Karpas-422 (cell line): ENCODE results near the gene SLC16A6. TPM values are rescaled to one million over a fixed set of nuclear protein-coding genes. Genes with fewer than 3 reads are reported as not detected.
"Not testable (repeated sequence)": the region's sequence is repeated elsewhere in the genome, so short reads cannot be mapped to it uniquely, and the experiment has no call there.

ENCODE experiments used
- DNase-seq: peaks from one replicate; pipeline ENCODE4 v3.0.0-alpha.2; 2015
- H2AFZ ChIP-seq: fragments of 200-600 bp; sonication (generic); 2 replicates; pipeline ENCODE4 v1.6.1; 2014; ENCODE audit warnings: antibody characterized with exemption, low read length, mixed read lengths
- H3K27ac ChIP-seq: fragments of 200-600 bp; sonication (generic); 2 replicates; pipeline ENCODE4 v1.5.1; 2014; ENCODE audit warnings: mild to moderate bottlenecking, low read length, moderate library complexity
- H3K27me3 ChIP-seq: fragments of 200-600 bp; sonication (generic); 2 replicates; pipeline ENCODE4 v1.6.1; 2014; ENCODE audit warnings: low read length, mixed read lengths
- H3K36me3 ChIP-seq: fragments of 200-600 bp; sonication (generic); 2 replicates; pipeline ENCODE4 v1.6.1; 2014; ENCODE audit warnings: low read length, mixed read lengths; ENCODE audit not compliant: insufficient read depth
- H3K4me1 ChIP-seq: fragments of 200-600 bp; sonication (generic); 2 replicates; pipeline ENCODE4 v1.6.1; 2014; ENCODE audit warnings: mild to moderate bottlenecking, low read length, mixed read lengths
- H3K4me2 ChIP-seq: fragments of 200-600 bp; sonication (generic); 2 replicates; pipeline ENCODE4 v1.6.1; 2014; ENCODE audit warnings: low read length, low read depth, mild to moderate bottlenecking; ENCODE audit not compliant: poor library complexity, severe bottlenecking
- H3K4me3 ChIP-seq: fragments of 200-600 bp; sonication (generic); 2 replicates; pipeline ENCODE4 v1.5.1; 2014; ENCODE audit warnings: mild to moderate bottlenecking, antibody characterized with exemption, low read length, mixed read lengths
- H3K79me2 ChIP-seq: fragments of 200-600 bp; sonication (generic); 2 replicates; pipeline ENCODE4 v1.6.1; 2014; ENCODE audit warnings: mild to moderate bottlenecking, low read length, mixed read lengths
- H3K9ac ChIP-seq: fragments of 200-600 bp; sonication (generic); 2 replicates; pipeline ENCODE4 v1.6.0; 2014; ENCODE audit warnings: low read length
- H3K9me2 ChIP-seq: fragments of 200-600 bp; sonication (generic), shearing (Covaris generic); replicated peaks from 2 replicates; pipeline ENCODE4 v1.6.0; 2014; ENCODE audit warnings: mild to moderate bottlenecking, low read length, moderate library complexity; ENCODE audit not compliant: insufficient read depth
- H3K9me3 ChIP-seq: fragments of 300-700, 200-600 bp; sonication (generic); 2 replicates; pipeline ENCODE4 v1.6.1; 2014; ENCODE audit warnings: low read length, mixed read lengths
- H4K20me1 ChIP-seq: fragments of 200-600 bp; sonication (generic); 2 replicates; pipeline ENCODE4 v1.6.1; 2014; ENCODE audit warnings: mild to moderate bottlenecking, antibody characterized with exemption, low read length, low read depth; ENCODE audit not compliant: insufficient read depth
- total RNA-seq: library from RNA; depleted of rRNA; stranded (reverse); fragments of >200 nt; shearing (Covaris generic); gene quantifications from 2 replicates; pipeline ENCODE4 v1.2.3, GENCODE V29; 2014; ENCODE audit warnings: low replicate concordance

The SLC16A6 gene
- total RNA-seq, 1 experiment from 2014 or later: 59.9 TPM

GRCh38 chr17:68318103-68318991, 27.4 kb upstream of the SLC16A6 start:
- Histone ChIP-seq H3K4me1 (peaks cover 23% of the 10 kb centered on the region), H3K9me3 (no peaks in the 10 kb centered on the region), H3K27ac (peak overlapping the region; percentile 76), H3K9ac (peak overlapping the region; percentile 24; the same call in 1 of the 2 replicates), H3K9me2 (no peaks in the 10 kb centered on the region), H4K20me1 (no peaks in the 10 kb centered on the region), H3K27me3 (no peaks in the 10 kb centered on the region), H2AFZ (no peak overlapping the region), H3K4me3 (peak overlapping the region; percentile 6; the same call in 1 of the 2 replicates), H3K4me2 (peak overlapping the region; percentile 47), H3K79me2 (no peaks in the 10 kb centered on the region), H3K36me3 (no peaks in the 10 kb centered on the region)
- no peak for DNase-seq

- H4K20me1 ChIP-seq: no peaks in the 10 kb centered on the region
- H3K27ac ChIP-seq: no peak overlapping the region
- no peaks in the 10 kb centered on the region for H3K9me3 ChIP-seq
- no peaks in the 10 kb centered on the region for H3K79me2 ChIP-seq
- H3K27me3 ChIP-seq: no peaks in the 10 kb centered on the region
- H2AFZ ChIP-seq: no peak overlapping the region
- H3K4me3 ChIP-seq: no peak overlapping the region
- no peak overlapping the region for H3K4me2 ChIP-seq
- H3K9ac ChIP-seq: no peak overlapping the region
- H3K9me2 ChIP-seq: no peaks in the 10 kb centered on the region
- DNase-seq: no peak
- peaks cover 23% of the 10 kb centered on the region for H3K4me1 ChIP-seq
- no peaks in the 10 kb centered on the region for H3K36me3 ChIP-seq
These were observed 26.5 kb upstream of the SLC16A6 start for GRCh38 chr17:68317458-68317857.

GRCh38 chr17:68315930-68316329, 25.0 kb upstream of the SLC16A6 start:
- H3K4me3 ChIP-seq: no peak overlapping the region
- no peaks in the 10 kb centered on the region for H3K27me3 ChIP-seq
- no peak overlapping the region for H3K4me2 ChIP-seq
- no peaks in the 10 kb centered on the region for H3K9me3 ChIP-seq
- no peak overlapping the region for H3K27ac ChIP-seq
- no peak overlapping the region for H3K9ac ChIP-seq
- H3K9me2 ChIP-seq: no peaks in the 10 kb centered on the region
- no peaks in the 10 kb centered on the region for H3K36me3 ChIP-seq
- H4K20me1 ChIP-seq: no peaks in the 10 kb centered on the region
- no peak overlapping the region for H2AFZ ChIP-seq
- DNase-seq: no peak
- H3K4me1 ChIP-seq: peaks cover 23% of the 10 kb centered on the region
- H3K79me2 ChIP-seq: no peaks in the 10 kb centered on the region

- H3K27ac ChIP-seq: no peak overlapping the region
- H3K4me2 ChIP-seq: no peak overlapping the region
- no peaks in the 10 kb centered on the region for H4K20me1 ChIP-seq
- H3K9ac ChIP-seq: no peak overlapping the region
- no peaks in the 10 kb centered on the region for H3K79me2 ChIP-seq
- no peaks in the 10 kb centered on the region for H3K27me3 ChIP-seq
- H3K9me2 ChIP-seq: no peaks in the 10 kb centered on the region
- DNase-seq: no peak
- no peak overlapping the region for H2AFZ ChIP-seq
- H3K4me3 ChIP-seq: no peak overlapping the region
- no peaks in the 10 kb centered on the region for H3K36me3 ChIP-seq
- peaks cover 23% of the 10 kb centered on the region for H3K4me1 ChIP-seq
- no peaks in the 10 kb centered on the region for H3K9me3 ChIP-seq
These were observed 24.1 kb upstream of the SLC16A6 start for GRCh38 chr17:68314916-68315535.

GRCh38 chr17:68310152-68310551, 19.2 kb upstream of the SLC16A6 start:
- Histone ChIP-seq H3K4me3 (no peak overlapping the region), H3K4me2 (no peak overlapping the region), H3K79me2 (peaks cover 6% of the 10 kb centered on the region), H3K9ac (no peak overlapping the region), H4K20me1 (no peaks in the 10 kb centered on the region), H2AFZ (no peak overlapping the region), H3K9me2 (no peaks in the 10 kb centered on the region), H3K4me1 (peaks cover 8% of the 10 kb centered on the region), H3K36me3 (no peaks in the 10 kb centered on the region; the same call in 1 of the 2 replicates), H3K27me3 (no peaks in the 10 kb centered on the region), H3K27ac (no peak overlapping the region), H3K9me3 (no peaks in the 10 kb centered on the region)
- DNase-seq: no peak

- H3K36me3 ChIP-seq, DNase-seq, H3K9me2 ChIP-seq, H3K9ac ChIP-seq, H4K20me1 ChIP-seq, H3K4me2 ChIP-seq, H3K27me3 ChIP-seq, H3K4me3 ChIP-seq, H2AFZ ChIP-seq, H3K9me3 ChIP-seq, H3K27ac ChIP-seq: not testable (repeated sequence)
- peaks cover 16% of the 10 kb centered on the region for H3K79me2 ChIP-seq
- H3K4me1 ChIP-seq: peaks cover 14% of the 10 kb centered on the region
These were observed 18.2 kb upstream of the SLC16A6 start for GRCh38 chr17:68309066-68309670.

- not testable (repeated sequence) for H3K27ac ChIP-seq, H3K36me3 ChIP-seq, H2AFZ ChIP-seq, H4K20me1 ChIP-seq, H3K4me2 ChIP-seq, DNase-seq, H3K4me3 ChIP-seq, H3K9me2 ChIP-seq, H3K27me3 ChIP-seq, H3K9me3 ChIP-seq, H3K9ac ChIP-seq
- Histone ChIP-seq H3K79me2 (peaks cover 23% of the 10 kb centered on the region), H3K4me1 (peaks cover 18% of the 10 kb centered on the region)
These were observed 17.6 kb upstream of the SLC16A6 start for GRCh38 chr17:68308486-68308885.

- DNase-seq: no peak
- H3K4me1 ChIP-seq: peaks cover 18% of the 10 kb centered on the region
- H3K9ac ChIP-seq: no peak overlapping the region
- H3K9me2 ChIP-seq: no peaks in the 10 kb centered on the region
- H3K79me2 ChIP-seq: peaks cover 24% of the 10 kb centered on the region
- H3K4me3 ChIP-seq: no peak overlapping the region
- no peak overlapping the region for H3K4me2 ChIP-seq
- H2AFZ ChIP-seq: no peak overlapping the region
- H3K9me3 ChIP-seq: no peaks in the 10 kb centered on the region
- no peaks in the 10 kb centered on the region; the same call in 1 of the 2 replicates for H3K36me3 ChIP-seq
- no peak overlapping the region for H3K27ac ChIP-seq
- no peaks in the 10 kb centered on the region for H3K27me3 ChIP-seq
- H4K20me1 ChIP-seq: no peaks in the 10 kb centered on the region
These were observed 16.5 kb upstream of the SLC16A6 start for GRCh38 chr17:68307443-68307842.
